Astrocyte of the hippocampus (primary cell): ENCODE results near the gene FAM163B.

Source experiments
- DNase-seq: peaks from one replicate; pipeline ENCODE4 v3.0.0; 2011; ENCODE audit warnings: low read depth, low spot score

Gene FAM163B

DNA sequence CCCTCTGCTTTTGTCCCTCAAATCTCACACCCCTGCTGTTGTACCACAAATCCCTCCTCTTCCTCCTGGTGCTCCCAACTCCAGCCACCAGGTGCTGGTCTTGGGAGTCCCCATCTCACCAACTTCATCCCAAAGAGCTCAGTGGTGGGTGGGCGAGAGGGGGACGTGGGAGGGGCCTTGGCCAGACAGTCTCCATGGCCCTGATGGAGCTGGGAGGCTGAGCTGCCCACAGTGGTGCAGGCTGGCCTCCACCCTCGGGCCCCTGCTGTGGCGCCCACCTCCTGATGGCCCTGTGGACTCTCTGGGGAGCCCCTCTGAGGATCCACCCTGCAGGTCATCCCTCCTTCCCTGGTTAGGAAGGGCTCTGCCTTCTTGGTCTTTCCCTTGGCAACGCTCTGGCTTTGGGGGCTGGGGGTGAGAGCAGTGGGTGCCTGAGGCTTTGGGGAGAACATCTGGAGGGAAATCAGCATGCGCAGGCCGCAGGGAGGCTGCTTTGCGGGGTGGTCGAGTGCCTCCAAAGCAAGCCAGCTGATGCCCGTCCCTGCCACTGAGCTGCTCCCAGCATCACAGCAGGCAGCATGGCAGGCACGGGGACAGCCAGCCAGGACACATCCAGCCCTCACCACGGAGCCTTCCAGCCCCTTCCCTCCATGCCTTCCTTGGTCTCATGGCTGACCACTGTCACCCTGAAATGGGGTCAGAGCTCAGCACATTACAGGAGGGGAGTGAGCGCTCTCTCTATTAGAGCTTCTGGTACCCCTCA lies 7.6 kb upstream of the FAM163B start:
- DNase-seq, result no peak

DNA sequence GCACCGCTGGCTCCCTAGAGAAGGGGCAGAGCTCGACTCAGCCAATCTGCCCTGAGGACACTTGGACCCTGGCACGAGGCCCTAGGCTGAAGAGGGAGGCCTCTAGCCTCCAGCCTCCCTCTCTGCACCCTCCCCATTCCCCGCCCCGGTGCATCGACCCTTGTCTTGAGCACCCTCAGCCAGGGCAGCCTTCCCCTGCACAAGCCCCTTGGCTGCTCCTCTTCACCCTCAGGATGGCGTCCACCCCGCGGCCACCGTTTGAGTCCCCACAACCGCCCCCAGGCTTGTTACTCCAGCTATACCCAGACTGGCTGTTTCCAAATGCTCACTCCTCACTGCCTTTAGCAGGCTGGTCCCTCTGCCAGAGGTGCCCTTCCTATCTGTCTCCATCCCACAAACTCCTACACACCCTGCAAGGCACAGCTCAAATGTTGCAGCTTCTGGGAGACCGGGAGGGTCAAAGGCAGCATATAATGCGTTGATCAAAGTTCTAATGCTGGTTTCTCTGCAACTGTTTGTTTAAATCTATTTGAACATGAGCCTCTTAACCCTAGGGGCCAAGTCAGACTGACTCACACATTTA lies 6.5 kb upstream of the FAM163B start:
- DNase-seq, result no peak

DNA sequence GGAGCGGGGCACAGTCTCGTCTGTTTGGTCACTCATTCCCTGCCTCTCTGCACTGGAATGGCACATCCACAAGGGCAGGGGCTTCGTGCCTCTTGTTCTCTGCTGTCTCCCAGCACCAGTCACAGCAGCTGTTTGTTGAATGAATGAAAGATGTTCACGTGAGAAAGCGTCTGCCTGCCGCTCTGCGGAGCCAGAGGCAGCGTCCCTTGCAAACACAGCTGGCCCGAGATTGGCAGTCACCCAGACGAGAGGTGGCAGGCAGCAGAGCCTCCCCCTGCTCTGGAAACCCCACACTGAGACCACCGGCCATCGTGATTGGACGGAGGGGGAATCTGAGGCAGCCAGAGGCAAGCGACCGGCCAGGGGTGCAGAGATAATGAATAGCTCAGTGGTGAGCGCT lies 6.0 kb upstream of the FAM163B start:
- no peak for DNase-seq

DNA sequence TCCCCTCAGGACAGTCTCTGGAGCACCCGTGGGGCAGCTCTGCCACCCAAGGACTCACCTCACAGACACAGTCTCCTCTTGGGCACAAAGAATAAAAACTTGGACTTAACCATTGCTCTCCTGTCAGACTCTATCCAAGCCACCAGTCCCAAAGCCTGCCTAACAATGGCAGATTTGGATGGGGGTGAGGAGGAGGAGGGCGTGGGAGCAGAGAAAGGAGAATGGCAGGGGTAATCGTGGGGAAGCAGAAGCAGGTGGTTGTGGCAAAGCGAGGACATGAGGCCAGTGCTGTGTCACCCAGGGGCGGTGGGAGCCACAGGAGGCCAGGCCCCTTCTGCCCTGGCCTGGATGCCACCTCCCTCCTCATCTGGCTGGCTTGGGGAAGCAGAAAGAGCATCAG lies 5.5 kb upstream of the FAM163B start:
- no peak for DNase-seq

DNA sequence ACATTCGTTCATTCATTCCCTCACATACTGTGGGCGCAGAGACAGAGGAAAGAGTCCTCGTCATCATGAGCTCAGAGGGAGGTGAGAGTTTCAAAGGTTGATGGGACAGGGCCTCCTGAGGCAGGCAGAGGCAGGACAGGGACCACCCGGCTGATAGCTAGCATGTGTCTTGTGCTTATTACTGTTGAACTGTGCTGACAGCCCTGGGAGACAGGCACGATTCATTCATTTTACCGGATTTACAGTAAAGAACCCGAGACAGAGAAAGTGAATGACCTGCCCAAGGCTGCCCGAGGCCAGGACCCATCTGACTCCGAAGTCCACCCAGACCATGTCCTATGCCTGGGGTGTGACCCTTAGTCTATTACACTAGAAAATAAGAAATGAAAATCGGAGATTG lies 4.9 kb upstream of the FAM163B start:
- no peak for DNase-seq

DNA sequence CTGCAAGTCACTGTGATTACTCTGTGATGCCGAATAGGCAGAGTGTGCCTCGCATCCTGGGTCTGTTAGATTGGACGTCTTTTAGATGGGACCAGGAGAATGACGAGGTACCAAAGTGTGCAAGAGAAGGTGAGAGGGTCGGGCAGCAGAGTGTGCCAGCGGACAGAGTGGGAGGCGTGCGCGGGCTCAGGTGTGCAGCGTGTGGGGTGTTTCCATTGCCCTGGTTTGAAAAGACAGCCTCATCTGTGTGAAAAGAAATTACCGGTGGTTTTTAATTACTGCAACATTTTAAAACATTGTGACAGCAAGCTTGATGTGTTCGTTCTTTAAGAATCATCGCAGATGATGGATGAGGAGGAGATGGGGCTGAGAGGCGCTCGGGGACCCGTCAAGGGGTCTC lies 4.2 kb upstream of the FAM163B start:
- DNase-seq, result no peak

DNA sequence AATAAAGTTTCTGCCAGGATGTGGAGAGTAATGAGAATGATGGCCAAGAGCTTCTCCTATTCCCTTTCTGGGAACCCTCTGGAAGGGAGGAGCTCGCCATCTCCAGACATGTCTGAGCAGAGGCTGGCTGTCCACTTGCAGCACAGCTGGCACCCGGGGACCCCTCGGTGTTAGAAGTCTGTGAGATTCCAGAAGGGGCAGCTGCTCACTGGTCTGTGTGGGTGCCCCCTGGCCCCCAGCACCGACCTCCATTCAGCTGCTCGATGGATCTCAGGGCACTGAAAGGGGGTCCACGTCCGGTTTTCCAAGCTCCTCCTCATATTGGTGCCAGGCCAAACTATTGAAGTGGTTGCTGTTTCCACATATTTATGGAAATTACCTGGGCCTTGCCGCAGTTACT lies 3.6 kb upstream of the FAM163B start:
- no peak for DNase-seq

DNA sequence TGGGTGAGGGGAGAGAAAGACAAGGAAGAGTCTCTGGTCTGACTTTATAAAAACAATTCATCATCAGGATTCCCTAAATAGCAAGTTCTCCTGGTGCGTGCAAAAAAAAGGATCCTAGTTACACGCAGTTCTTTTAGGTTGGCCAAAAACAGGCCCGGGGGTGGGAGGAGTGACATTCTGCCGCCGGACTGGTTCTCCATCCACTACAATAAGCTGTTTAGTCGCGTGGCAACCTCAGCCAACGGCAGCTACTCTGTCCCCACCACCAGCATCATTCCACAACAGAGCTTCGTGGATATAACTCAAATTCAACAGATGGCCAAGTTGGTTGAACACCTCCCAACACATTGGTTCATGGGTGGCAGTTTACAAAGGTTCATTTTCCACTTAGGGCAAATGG lies 2.9 kb upstream of the FAM163B start:
- no peak for DNase-seq

DNA sequence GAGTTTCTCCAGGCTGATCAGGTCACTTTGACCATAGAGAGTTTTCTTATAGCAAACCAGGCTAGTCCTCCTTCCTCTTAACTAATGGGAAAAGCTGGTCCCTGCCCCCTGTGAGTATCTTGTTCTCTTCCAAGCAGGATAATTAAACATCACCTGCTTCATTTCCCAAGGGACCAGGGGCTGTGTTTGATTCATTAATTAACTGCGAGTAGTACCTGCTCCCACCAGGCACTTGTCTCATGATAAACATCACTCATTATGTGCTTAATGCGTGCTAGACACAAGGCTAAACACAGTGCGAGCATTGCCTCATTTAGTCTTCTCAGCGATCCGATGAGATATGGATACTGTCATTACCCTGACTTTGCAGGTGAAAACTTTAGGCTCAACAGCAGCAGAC lies 1.7 kb upstream of the FAM163B start:
- DNase-seq, result no peak

DNA sequence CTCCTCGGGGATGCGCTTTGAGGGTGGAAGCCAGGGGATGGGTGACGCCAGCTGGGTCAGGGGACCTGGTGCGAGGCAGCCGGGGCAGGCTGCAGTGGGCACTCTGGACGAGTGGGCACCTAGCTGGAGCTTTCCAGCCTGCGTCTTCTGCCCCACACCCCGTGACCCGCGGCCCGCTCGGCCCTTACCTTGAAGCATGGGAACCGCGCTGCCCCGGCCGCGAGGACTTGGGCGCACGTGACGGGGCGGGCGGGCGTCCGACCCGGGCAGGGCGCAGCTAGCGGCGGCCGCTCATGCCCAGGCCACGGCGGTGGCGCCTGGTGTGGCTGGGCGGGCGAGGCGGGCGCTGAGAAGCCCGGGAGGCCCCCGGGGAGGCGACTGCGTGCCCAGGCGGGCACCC lies 300 bp downstream of the FAM163B start:
- no peak for DNase-seq

DNA sequence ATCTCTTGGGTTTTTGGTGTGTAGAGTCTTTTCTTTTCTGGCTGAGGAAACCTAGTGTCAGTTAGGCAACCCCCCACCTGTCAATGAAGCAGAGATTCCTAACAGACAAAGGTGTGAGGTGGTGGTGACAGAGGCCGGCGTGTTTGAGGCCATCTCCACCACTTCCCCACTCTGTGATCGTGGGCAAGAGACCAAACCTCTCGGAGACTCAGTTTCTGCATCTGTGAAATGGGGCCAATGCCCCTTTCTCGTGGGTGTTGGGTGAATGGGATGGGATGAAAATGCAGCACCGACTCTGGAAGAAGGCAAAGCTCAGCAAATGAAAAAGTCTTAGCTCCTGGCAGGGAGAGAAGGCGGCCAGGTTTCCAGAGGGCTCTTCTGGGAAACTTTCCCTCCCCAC lies 807 bp downstream of the FAM163B start:
- no peak for DNase-seq

DNA sequence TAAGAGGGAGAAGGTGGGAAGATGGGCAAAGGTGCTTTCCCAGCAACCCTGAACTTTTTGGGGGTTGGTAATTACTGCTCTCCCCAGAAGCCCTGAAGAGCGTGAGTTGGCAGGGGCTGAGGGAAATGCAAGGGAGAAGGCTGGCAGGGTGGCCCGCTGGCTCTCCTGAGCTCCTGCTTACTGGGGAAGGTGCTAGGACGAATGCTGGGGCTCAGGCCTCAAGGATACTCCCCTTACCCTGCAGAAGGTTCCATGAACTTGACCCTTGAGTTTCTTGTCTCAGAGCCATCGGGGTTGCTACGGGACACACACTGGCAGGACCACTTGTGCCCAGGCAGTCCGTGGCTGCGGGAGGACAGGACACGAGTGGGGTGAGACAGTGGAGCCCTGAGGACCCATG lies 1.2 kb downstream of the FAM163B start:
- no peak for DNase-seq

DNA sequence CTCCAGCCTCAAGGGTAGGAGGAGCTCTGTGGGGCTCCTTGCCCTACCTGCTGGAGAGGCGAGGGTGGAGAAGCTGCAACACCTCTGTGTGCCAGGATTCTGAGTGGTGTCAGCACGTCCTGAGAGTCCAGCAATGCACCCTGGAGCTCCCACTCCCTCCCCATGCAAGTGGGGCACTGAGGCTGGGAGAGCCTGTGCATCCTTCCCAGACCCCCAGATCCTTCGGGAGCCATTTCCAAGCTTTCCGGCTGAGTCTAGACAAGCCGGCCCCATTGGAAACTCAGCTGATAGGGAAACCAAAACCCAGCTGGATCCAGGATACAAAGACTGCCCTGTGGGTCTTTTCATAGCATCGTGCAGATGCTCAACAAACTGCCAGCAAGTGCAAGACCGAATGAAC lies 1.8 kb downstream of the FAM163B start:
- DNase-seq, result no peak

DNA sequence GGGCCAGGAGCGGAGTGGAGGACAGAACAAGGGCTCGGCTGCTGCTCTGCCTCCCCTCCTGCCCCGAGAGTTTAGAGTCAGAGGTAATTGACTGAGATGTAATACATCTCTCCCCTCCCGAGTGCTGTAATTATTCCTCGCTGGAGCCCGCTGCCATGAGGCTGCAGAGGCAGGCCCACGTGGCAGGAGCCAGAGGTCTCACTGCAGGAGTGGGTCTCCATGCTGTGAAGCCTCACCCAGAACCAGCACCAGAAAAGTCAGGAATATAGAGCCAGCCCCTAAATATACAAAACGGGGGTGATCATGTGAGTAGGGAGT lies 2.5 kb downstream of the FAM163B start:
- no peak for DNase-seq

DNA sequence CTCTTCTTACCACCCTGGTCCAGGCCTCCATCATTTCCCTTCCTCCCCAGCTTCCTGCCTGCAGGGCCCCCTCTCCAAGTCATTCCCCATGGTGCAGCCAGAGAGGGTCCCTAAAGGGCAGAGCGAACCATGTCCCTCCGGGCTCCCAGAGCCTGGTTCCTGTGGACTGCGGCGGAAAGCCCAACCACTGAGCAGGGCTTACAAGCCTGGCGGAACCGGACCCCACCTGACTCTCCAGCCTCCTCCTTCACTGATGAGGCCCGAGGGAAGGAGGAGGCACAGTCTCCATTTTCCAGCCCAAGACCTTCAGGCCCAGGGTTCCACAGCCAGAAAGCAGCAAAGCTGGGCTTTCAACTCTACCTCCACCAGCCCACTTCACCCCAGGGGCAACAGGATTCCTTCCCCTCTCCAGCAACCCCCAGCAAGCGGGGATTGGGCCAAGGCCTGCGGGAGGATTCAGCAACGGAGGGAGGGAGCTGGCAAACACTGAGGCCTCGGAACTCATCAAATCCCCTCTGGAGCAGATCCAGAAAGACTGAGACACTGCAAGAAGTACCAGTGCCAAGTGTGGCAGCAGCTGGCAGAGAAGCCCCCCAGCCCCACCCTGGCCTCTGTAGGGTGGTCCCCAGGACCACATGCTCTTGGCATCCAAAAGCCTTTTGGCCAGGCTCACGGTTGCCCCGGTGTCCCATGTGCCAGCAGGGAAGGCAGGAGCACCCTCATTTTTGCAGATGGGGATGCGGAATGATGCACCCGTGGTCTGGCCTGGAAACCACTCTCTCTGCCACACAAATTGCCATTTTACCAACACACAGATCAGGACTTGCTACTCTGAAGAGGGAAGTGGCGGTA lies 3.1 kb downstream of the FAM163B start:
- no peak for DNase-seq

DNA sequence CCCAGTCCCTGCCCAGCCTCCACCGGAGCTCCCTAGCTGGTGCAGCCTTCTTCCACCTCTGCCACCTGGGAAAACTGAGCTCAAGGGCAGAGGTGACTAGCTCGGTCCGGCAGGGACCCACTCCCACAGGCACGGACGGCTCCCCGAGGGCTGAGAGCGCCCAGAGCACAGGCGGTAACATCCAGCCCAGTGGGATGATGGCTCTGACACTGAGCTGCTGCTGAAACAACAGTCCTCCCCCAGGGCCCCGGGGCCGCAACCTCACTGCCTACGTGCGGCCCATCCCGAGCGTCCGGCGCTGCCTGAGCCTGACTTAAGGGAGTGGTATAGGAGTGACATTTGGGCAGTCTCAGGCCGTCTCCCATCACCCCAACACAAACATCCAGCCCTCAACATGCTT lies 3.7 kb downstream of the FAM163B start:
- DNase-seq, result no peak

DNA sequence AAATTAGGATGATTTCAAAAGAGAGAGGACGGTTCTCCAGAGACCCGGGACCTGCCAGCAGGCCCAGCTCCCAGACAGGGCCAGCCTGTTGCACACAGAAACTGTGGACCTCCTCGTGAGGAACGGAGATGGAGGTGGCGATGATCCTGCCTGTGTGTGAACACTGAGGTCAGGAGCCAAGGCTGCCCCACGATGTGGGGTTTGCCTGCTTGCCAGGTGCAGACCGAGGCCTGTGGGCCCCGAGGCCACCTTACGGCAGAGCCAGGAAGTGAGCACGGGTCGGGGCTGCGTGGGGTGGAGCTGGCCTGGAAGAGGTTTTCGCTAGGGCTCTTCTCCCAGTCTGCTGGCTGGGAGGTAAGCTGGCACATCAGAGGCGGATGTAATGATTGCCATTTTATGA lies 4.3 kb downstream of the FAM163B start:
- DNase-seq, result no peak

DNA sequence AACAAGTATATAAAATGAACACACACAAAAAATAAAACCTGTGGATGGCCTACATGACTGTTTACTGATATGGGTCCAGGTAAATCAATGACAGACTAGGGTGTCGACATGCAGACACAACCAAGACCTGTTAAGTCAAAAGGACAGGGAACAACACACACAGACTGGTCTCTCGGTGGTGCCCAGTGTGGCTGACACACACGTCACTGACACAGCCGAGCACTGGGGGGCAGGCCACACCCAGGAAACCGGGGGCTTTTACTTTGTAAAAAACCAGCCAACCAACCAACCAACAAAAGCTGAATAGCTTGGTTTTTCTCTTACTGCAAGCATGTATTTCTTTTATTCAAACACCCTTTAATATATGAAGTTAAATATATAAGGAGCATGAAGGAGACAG lies 5.0 kb downstream of the FAM163B start:
- DNase-seq, result no peak

DNA sequence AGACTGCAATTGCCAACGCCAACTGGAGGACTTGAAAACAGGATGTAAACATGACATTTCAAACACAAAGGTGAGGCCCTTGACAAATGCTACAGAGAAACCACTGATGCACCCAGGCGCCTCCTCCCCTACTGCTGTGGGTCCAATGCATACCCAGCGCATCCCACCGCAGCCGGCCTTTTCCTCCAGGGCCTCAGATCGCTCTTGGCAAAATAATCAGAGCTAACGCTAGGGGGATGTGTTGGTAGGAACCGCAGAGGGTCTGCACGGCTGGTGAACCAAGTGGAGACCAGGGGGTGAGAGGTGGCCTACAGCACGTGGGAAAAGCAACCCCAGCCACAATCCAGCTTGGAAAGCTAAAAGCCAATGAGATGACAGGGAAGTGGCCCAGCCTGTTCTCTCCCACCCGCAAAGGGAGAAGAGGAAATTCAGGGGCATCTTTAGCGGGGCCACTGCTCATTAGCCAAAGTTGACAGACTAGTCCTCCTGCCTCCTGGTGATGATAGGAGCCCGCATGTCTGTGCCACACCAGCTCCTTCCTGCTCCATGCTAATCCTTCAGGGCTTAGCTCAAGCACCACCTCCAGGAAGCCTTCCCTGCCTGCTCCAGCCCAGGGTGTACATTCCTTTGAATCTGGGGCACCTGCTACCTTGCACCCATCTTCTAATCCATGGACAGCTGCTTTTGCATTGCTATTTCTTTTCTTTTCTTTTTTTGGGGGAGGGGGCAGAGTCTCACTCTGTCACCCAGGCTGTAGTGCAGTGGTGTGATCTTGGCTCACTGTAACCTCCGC lies 5.9 kb downstream of the FAM163B start:
- DNase-seq, result no peak

DNA sequence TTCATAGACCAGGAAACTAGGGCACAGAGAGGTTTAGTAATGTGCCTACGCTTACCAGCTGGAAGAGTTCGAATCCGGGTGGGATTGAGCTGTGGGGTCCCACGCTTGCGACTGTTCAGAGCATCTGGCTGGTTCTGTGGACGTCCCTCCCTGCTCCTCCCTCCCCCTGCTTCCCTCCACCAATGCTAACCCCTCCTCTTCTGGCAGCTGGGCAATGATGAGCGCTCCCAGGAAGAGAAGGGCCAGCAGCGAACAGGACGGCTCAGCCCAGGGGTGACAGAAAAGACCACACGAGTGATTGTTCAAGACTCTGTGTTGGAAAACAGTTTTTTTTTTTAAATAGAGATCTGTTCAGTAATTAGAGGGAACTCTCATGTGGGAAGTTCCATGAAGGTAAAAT lies 6.9 kb downstream of the FAM163B start:
- DNase-seq, result no peak

DNA sequence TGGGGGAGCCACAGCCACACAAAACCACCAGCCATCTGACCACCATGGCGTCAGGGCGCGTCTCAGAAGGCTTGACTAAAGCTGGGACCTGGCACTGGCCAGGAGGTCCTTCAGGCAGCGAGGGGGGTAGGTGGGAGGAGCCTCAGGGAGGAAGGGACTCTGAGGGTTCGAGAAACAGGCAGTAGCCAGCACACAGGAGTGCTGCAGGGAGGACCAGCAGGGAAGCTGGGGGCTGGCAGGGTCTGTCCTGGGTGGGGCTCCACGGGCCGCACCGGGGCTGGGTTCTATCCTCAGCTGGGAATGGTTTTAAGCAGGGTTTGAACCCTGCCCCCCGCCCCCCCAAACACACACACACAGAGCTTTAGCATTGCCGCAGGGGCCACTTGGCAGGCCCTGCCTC lies 7.4 kb downstream of the FAM163B start:
- no peak for DNase-seq

DNA sequence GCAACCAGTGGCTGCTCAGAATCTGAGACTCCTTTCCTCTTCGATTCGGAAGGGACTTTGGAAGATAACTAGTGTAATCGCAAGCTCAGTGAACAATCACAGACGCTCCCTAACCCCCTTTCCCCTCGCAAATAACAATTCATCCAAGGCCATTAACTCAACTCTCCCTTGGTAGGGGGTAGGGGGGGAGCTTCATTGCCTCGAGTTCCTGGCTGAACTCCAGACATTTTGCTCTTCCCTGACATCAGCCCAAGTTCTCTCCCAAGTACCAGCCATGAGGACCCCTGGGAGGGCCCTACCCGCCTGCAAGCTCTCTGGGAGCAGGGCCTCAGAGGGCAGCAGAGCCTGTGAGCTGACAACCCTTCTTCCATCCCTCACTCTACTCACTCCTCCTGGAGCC lies 8.4 kb downstream of the FAM163B start:
- DNase-seq, result no peak
